K562 (cell line): ENCODE measurements around the gene KCNN3. TPM values are rescaled to one million over a fixed set of nuclear protein-coding genes. Genes with fewer than 3 reads are reported as not detected.
A peak's percentile ranks its signal among the peaks of the same experiment; 100 is the strongest.

Experiments used
- ATAC-seq: fragments of 200-7000 bp; cut with Tn5 transposase; 3 replicates; pipeline ENCODE4 v1.9.1; 2020; ENCODE audit warnings: moderate library complexity
- BruUV-seq: library from RNA; stranded (reverse); fragments of 400-500 nt; replicated peaks from 2 replicates; lab custom pipeline; 2021; lab: Mats Ljungman, UMichigan
- CTCF ChIA-PET: fragments of 300-600 bp; formaldehyde crosslinking; extraction: SDS; loops from one replicate; lab custom pipeline; 2021; ENCODE audit warnings: low intra/inter-chr PET ratio; lab: Yijun Ruan, JAX
- POLR2A ChIA-PET: fragments of 300-600, 350-650 bp; sonication (Branson Sonifier 250); formaldehyde crosslinking; extraction: SDS; loops from one replicate; lab custom pipeline; 2021; ENCODE audit warnings: antibody characterized with exemption, inconsistent platforms; lab: Yijun Ruan, JAX
- DNase-seq, 4 experiments: peaks; one replicate each; pipeline versions ENCODE4 v3.0.0 to v3.0.0-alpha.2; 2011 to 2018; ENCODE audit warnings: low spot score in 3 of 4, mixed read lengths in 3 of 4; ENCODE audit errors: extremely low read depth in 1 of 4
- FAIRE-seq: peaks from 2 replicates; lab custom pipeline; 2011; peaks lifted over from hg19 to GRCh38; lab: Jason Lieb, UNC
- H2AFZ ChIP-seq: 2 replicates; pipeline ENCODE4 v1.6.0; 2011; ENCODE audit warnings: low read depth, low read length, control low read depth, inconsistent platforms
- H3K27ac ChIP-seq: fragments of 200-600 bp; 3 replicates; pipeline ENCODE4 v1.8.0; 2011; ENCODE audit warnings: low read depth, mild to moderate bottlenecking, control low read depth, inconsistent platforms, low read length, moderate library complexity, mixed read lengths; ENCODE audit errors: extremely low read depth
- H3K27me3 ChIP-seq, 2 experiments: fragments of 300-600 bp in 1 of 2; 2 replicates in 1 of 2; 3 replicates in 1 of 2; pipeline versions ENCODE4 v1.6.0 to v1.8.0; 2011; ENCODE audit warnings: inconsistent platforms in 2 of 2, low read length in 2 of 2, mild to moderate bottlenecking in 1 of 2, mixed read lengths in 1 of 2, moderate library complexity in 1 of 2; ENCODE audit not compliant: control insufficient read depth in 2 of 2, insufficient read depth in 2 of 2
- H3K36me3 ChIP-seq: fragments of 300-600 bp; 3 replicates; pipeline ENCODE4 v1.8.0; 2011; ENCODE audit warnings: mild to moderate bottlenecking, low read length, inconsistent platforms; ENCODE audit not compliant: control insufficient read depth, insufficient read depth
- H3K4me1 ChIP-seq, 2 experiments: fragments of 200-600 bp in 1 of 2; replicated peaks in 1 of 2; 2 replicates in 1 of 2; 3 replicates in 1 of 2; pipeline versions ENCODE4 v1.5.1 to v1.8.0; 2011; ENCODE audit warnings: inconsistent platforms in 2 of 2, low read length in 2 of 2, mild to moderate bottlenecking in 1 of 2, mixed read lengths in 1 of 2, moderate library complexity in 1 of 2; ENCODE audit not compliant: control insufficient read depth in 2 of 2, insufficient read depth in 2 of 2
- H3K4me2 ChIP-seq: 2 replicates; pipeline ENCODE4 v1.6.1; 2011; ENCODE audit warnings: low read length, control low read depth, inconsistent platforms, mixed read lengths; ENCODE audit not compliant: insufficient read depth
- H3K4me3 ChIP-seq: fragments of 200-600 bp; sonication (generic), shearing (Covaris generic); 2 replicates; pipeline ENCODE4 v1.5.1; 2016; ENCODE audit warnings: control low read depth, inconsistent platforms
- H3K79me2 ChIP-seq: fragments of 200-600 bp; 3 replicates; pipeline ENCODE4 v1.8.0; 2011; ENCODE audit warnings: low read length, inconsistent platforms; ENCODE audit not compliant: control insufficient read depth, insufficient read depth
- H3K9ac ChIP-seq, 2 experiments: 2 replicates each; pipeline versions ENCODE4 v1.6.0 to v1.6.1; 2011; ENCODE audit warnings: low read depth in 2 of 2, low read length in 2 of 2, control low read depth in 1 of 2, inconsistent platforms in 1 of 2, mild to moderate bottlenecking in 1 of 2, mixed read lengths in 1 of 2; ENCODE audit not compliant: insufficient read depth in 1 of 2
- H3K9me1 ChIP-seq: one replicate; pipeline ENCODE4 v1.6.0; 2011; ENCODE audit warnings: inconsistent platforms, mild to moderate bottlenecking, low read length, moderate library complexity; ENCODE audit not compliant: control insufficient read depth, insufficient read depth
- H3K9me3 ChIP-seq: replicated peaks from 2 replicates; pipeline ENCODE4 v1.5.1; 2011; ENCODE audit warnings: low read depth, low read length, inconsistent platforms; ENCODE audit not compliant: control insufficient read depth, insufficient read depth
- H4K20me1 ChIP-seq: replicated peaks from 2 replicates; pipeline ENCODE4 v1.6.1; 2011; ENCODE audit warnings: low read length, inconsistent platforms, mixed read lengths; ENCODE audit not compliant: control insufficient read depth, insufficient read depth
- CBX8 ChIP-seq: fragments of 200-600 bp; sonication (generic); IDR thresholded peaks from 2 replicates; pipeline ENCODE4 v1.6.1; 2012; ENCODE audit warnings: borderline replicate concordance, mixed run types, low read depth, mild to moderate bottlenecking, moderate library complexity, mixed read lengths, low read length, control low read depth, inconsistent platforms; ENCODE audit not compliant: poor library complexity, severe bottlenecking; ENCODE audit errors: extremely low read depth
- CEBPG ChIP-seq, 3 experiments: fragments of 200-800 bp in 1 of 3; sonication (Bioruptor generic) in 1 of 3; sonication (generic) in 1 of 3; formaldehyde crosslinking in 1 of 3; IDR thresholded peaks in 2 of 3; conservative IDR thresholded peaks in 1 of 3; 2 replicates each; pipeline versions ENCODE4 v1.6.1 to v1.8.0; 2016 to 2022; ENCODE audit warnings: missing compliant biosample characterization in 2 of 3, missing genetic modification characterization in 2 of 3, mild to moderate bottlenecking in 1 of 3, missing genetic modification reagents in 1 of 3
- DACH1 ChIP-seq: fragments of 450-650 bp; IDR thresholded peaks from 2 replicates; pipeline ENCODE4 v1.6.1; 2018; ENCODE audit not compliant: partially characterized antibody
- ILF3 ChIP-seq: fragments of 450-650 bp; IDR thresholded peaks from 2 replicates; pipeline ENCODE4 v1.6.1; 2018; ENCODE audit warnings: antibody characterized with exemption, mild to moderate bottlenecking, moderate library complexity, borderline replicate concordance
- KDM5B ChIP-seq: fragments of 200-600 bp; sonication (generic); IDR thresholded peaks from 2 replicates; pipeline ENCODE4 v1.6.1; 2012; ENCODE audit warnings: low read depth, mild to moderate bottlenecking, moderate library complexity, low read length, control low read depth, inconsistent platforms; ENCODE audit not compliant: insufficient replicate concordance
- RAD51 ChIP-seq: fragments of 450-650 bp; IDR thresholded peaks from 2 replicates; pipeline ENCODE4 v1.7.1; 2016; ENCODE audit warnings: low read depth, mild to moderate bottlenecking, borderline replicate concordance
- SOX6 ChIP-seq: fragments of 450-650 bp; IDR thresholded peaks from 2 replicates; pipeline ENCODE4 v1.6.1; 2014; ENCODE audit warnings: mild to moderate bottlenecking
- ZNF407 ChIP-seq: fragments of 450-650 bp; IDR thresholded peaks from 2 replicates; pipeline ENCODE4 v1.6.1; 2016; ENCODE audit warnings: low read depth
- ZNF780A ChIP-seq: fragments of 250-450 bp; sonication (Bioruptor Pico); IDR thresholded peaks from 2 replicates; pipeline ENCODE4 v1.5.0; 2021; ENCODE audit warnings: mild to moderate bottlenecking
- WGBS: fragments of 100-300 bp; shearing (Covaris generic); methylation state at CpG from one replicate; pipeline ENCODE4 v1.1.6; 2016; ENCODE audit warnings: low coverage, mixed read lengths; ENCODE audit not compliant: insufficient coverage; ENCODE audit errors: missing lambda C conversion rate; 5-methylcytosine and 5-hydroxymethylcytosine counted together
- in situ Hi-C: fragments of 300-500 bp; cut with MboI; formaldehyde crosslinking; loops from 4 replicates; pipeline ENCODE4 v1.15.0; 2018; ENCODE audit warnings: inconsistent platforms, mixed read lengths
- intact Hi-C: fragments of 100-400 bp; cut with micrococcal nuclease; formaldehyde crosslinking; loops from 2 replicates; pipeline ENCODE4 v1.14.2; 2022
- polyA plus RNA-seq, 8 experiments: library from polyadenylated mRNA; depleted of rRNA in 4 of 8; stranded (reverse) in 5 of 8; unstranded in 3 of 8; fragments of >200 nt; fragmentation: Nextera tagmentation in 2 of 8; fragmentation: Illumina TruSeq in 1 of 8; extraction: Ambion mirVana in 2 of 8; extraction: Trizol in 1 of 8; gene quantifications; 2 replicates each; pipeline versions ENCODE4 v1.2.1 to v1.2.3, GENCODE V29; 2011 to 2014; ENCODE audit warnings: inconsistent platforms in 1 of 8, missing spikeins in 1 of 8
- total RNA-seq, 7 experiments: library from RNA; depleted of rRNA in 6 of 7; stranded (reverse); fragments of >200 nt in 6 of 7; fragmentation: Illumina TruSeq in 2 of 7; extraction: Trizol in 2 of 7; gene quantifications; 2 replicates each; pipeline versions ENCODE4 v1.2.1 to v1.2.3, GENCODE V29; 2011 to 2021; ENCODE audit warnings: low replicate concordance in 1 of 7

Gene KCNN3
- total and polyA plus RNA-seq, 9 of the 15 experiments (the other 6 are each of a cell fraction or from before 2014, with no cell fraction given), result 0.02 to 0.03 TPM; not detected in 7

DNA sequence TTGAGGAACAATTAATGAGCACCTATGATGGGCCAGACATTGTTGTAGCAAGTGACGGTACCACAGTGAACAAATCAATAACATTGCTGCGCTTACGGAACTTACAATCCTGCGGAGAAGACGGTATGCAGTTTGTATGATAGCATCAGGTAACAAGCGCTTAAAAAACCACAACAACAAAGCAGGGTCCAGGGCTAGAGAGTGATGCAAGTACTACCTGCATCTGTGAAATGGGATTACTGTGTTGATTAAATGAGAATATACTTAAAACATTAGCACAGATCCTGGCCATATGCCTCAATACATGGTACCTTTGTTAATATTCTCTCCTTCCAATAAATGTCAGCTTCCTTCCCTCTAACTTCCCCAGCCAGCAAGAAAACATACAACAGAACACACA, 151.5 kb downstream of the KCNN3 start:
- H3K4me2 ChIP-seq, result no peak overlapping the region

More for the DNA sequence above, 151.5 kb downstream of the KCNN3 start:
- H3K9me3 ChIP-seq, result no peaks in the 10 kb centered on the region
- no peak overlapping the region for H2AFZ ChIP-seq
- intact Hi-C loops, result no loop called here
- H4K20me1 ChIP-seq, result 0 out of 2 replicates have a peak, but pooled peaks cover 5% of the 10 kb centered on the region
- CTCF ChIA-PET, result no interaction called here
- H3K79me2 ChIP-seq, result no peaks in the 10 kb centered on the region
- BruUV-seq, result no TSS peak
- in situ Hi-C loops, result no loop called here
- H3K9ac ChIP-seq, result no peak overlapping the region
- peaks cover 3% of the 10 kb centered on the region for H3K9me1 ChIP-seq
- no peak for ATAC-seq
- POLR2A ChIA-PET, result interaction anchor here (1.1 kb wide), 1 partner anchor 15 kb away, joined by 3 read pairs; no protein-coding TSS in a partner anchor
- WGBS, result 5% methylated on average over 6 of the region's 6 CpGs
- H3K27me3 ChIP-seq, result peaks cover 31 to 51% of the 10 kb centered on the region in 2 experiments
- H3K4me1 ChIP-seq, result 0 out of 5 replicates have a peak, but pooled peaks cover 0 to 3% of the 10 kb centered on the region in 2 experiments
- H3K4me3 ChIP-seq, result no peak overlapping the region
- FAIRE-seq, result no peak
- DNase-seq, result no peak
- H3K36me3 ChIP-seq, result no peaks in the 10 kb centered on the region
- H3K27ac ChIP-seq, result no peak overlapping the region
- TF ChIP-seq KDM5B (no peak), CEBPG (CRISPR knock-in tag; IDR thresholded peaks at IDR 0.05) (no peak), CEBPG (tag; conservative IDR thresholded peaks at IDR 0.05 in 1 of 2, IDR thresholded peaks at IDR 0.05 in 1 of 2) (peak; percentile 7 to 47; a peak in 2 of 4 replicates), DACH1 (no peak), ILF3 (no peak), CBX8 (no peak), SOX6 (0 out of 2 replicates have a peak, but pooled peaks have one; percentile 45), RAD51 (no peak), ZNF780A (CRISPR knock-in tag) (no peak), ZNF407 (no peak)
